ENCODE measurements around the gene STAT3. TPM values are rescaled to one million over a fixed set of nuclear protein-coding genes. Genes with fewer than 3 reads are reported as not detected.

The STAT3 gene
- total RNA-seq, 1 experiment from 2014 or later: 61.0 TPM

- BruUV-seq (replicated peaks): no TSS peak
- Histone ChIP-seq H3K4me1 (ENCODE audit: control insufficient read depth in 1 of 2, insufficient read depth in 2 of 2, low read length in 2 of 2) (no peaks in the 10 kb centered on the region), H3K36me3 (ENCODE audit: control insufficient read depth in 1 of 2, insufficient read depth in 2 of 2, low read length in 2 of 2) (no peaks in the 10 kb centered on the region), H3K27ac (ENCODE audit: low read depth, low read length) (no peak overlapping the region), H3K4me2 (ENCODE audit: low read length) (no peak overlapping the region), H2AFZ (ENCODE audit: low read depth, low read length, poor library complexity, severe bottlenecking) (no peak overlapping the region), H3K9me2 (ENCODE audit: insufficient read depth) (no peaks in the 10 kb centered on the region), H4K20me1 (ENCODE audit: insufficient read depth) (no peaks in the 10 kb centered on the region), H3K9me3 (ENCODE audit: control insufficient read depth in 1 of 2, insufficient read depth in 1 of 2, low read depth in 1 of 2, low read length in 2 of 2) (no peaks in the 10 kb centered on the region), H3K4me3 (replicated peaks in 1 of 2; ENCODE audit: low read depth in 1 of 2, low read length in 2 of 2) (no peak overlapping the region), H3K9ac (ENCODE audit: low read length) (no peak overlapping the region), H3K27me3 (ENCODE audit: insufficient read depth, low read length) (no peaks in the 10 kb centered on the region), H3K79me2 (ENCODE audit: insufficient read depth, low read length) (no peaks in the 10 kb centered on the region)
- ChIA-PET RAD21 (ENCODE audit: low non-redundant PET in 1 of 2, low total read pairs in 2 of 2, uncharacterized antibody in 2 of 2, unreplicated experiment in 2 of 2) (no interaction called here), CTCF (no interaction called here), POLR2A (interaction anchor here (1.1 kb wide), 1 partner anchor 98 kb away, joined by 3 read pairs; the partner anchor contains the start of gene STAT3)
- TF ChIP-seq RAD21 (IDR thresholded peaks at IDR 0.05; ENCODE audit: low read depth): no peak
- no peak for TF ChIP-seq SIN3A (IDR thresholded peaks at IDR 0.05; ENCODE audit: low read depth)
- TF ChIP-seq POLR2AphosphoS5 (IDR thresholded peaks at IDR 0.05; ENCODE audit: low read depth, low read length): no peak
- no peak for TF ChIP-seq ELF1 (IDR thresholded peaks at IDR 0.05; ENCODE audit: borderline replicate concordance, low read depth)
- no peak for TF ChIP-seq ZBTB33 (IDR thresholded peaks at IDR 0.05; ENCODE audit: extremely low read depth, insufficient replicate concordance, low read length)
- no peak for TF ChIP-seq ATF3 (IDR thresholded peaks at IDR 0.05)
- TF ChIP-seq CBX3 (IDR thresholded peaks at IDR 0.05; ENCODE audit: low read depth): no peak
- TF ChIP-seq SP1 (IDR thresholded peaks at IDR 0.05; ENCODE audit: low read depth): no peak
- no peak for TF ChIP-seq CEBPB (IDR thresholded peaks at IDR 0.05; ENCODE audit: low read depth)
- TF ChIP-seq TCF7L2 (IDR thresholded peaks at IDR 0.05; ENCODE audit: borderline replicate concordance, extremely low read depth, insufficient read depth, insufficient read length): no peak
- TF ChIP-seq YY1 (IDR thresholded peaks at IDR 0.05; ENCODE audit: extremely low read depth, insufficient replicate concordance, low read depth, low read length): no peak
- no peak for TF ChIP-seq EZH2phosphoT487 (IDR thresholded peaks at IDR 0.05; ENCODE audit: borderline replicate concordance)
- TF ChIP-seq ZFX (IDR thresholded peaks at IDR 0.05): no peak
- TF ChIP-seq FOSL1 (IDR thresholded peaks at IDR 0.05; ENCODE audit: low read depth): no peak
- no peak for TF ChIP-seq POLR2A (IDR thresholded peaks at IDR 0.05; ENCODE audit: borderline replicate concordance, extremely low read depth, insufficient read depth, insufficient read length)
- no peak for TF ChIP-seq SRF (IDR thresholded peaks at IDR 0.05; ENCODE audit: low read depth)
- TF ChIP-seq REST (IDR thresholded peaks at IDR 0.05; ENCODE audit: low read depth): no peak
- TF ChIP-seq ZNF274 (IDR thresholded peaks at IDR 0.05; ENCODE audit: low read depth, low read length): no peak
- no peak for TF ChIP-seq MAX (IDR thresholded peaks at IDR 0.05)
- no peak for ATAC-seq
- no peak for DNase-seq (ENCODE audit: low read depth, low spot score)
- intact Hi-C loops (cut with micrococcal nuclease): no loop called here
Measured at GRCh38 chr17:42290577-42290976, 97.7 kb downstream of the STAT3 start.
